ENCODE results near the gene DSC2. TPM values are rescaled to one million over a fixed set of nuclear protein-coding genes. Genes with fewer than 3 reads are reported as not detected.

Gene DSC2
- total RNA-seq, 2 donors from 2014 or later, result 141 to 184 TPM

- Histone ChIP-seq H3K36me3 (no peaks in the 10 kb centered on the region), H3K4me3 (no peak overlapping the region), H3K9me3 (no peaks in the 10 kb centered on the region), H3K27ac (no peak overlapping the region), H3K4me1 (no peaks in the 10 kb centered on the region), H3K27me3 (no peaks in the 10 kb centered on the region), H3K9ac (ENCODE audit: low read depth in 2 of 2, low read length in 2 of 2) (no peak overlapping the region)
- no peak for TF ChIP-seq CTCF (IDR thresholded peaks at IDR 0.05)
- DNase-seq, result no peak
- intact Hi-C loops (cut with DNase I), result loop anchor here (10.0 kb wide), 1 partner anchor 308 kb away; no protein-coding TSS in a partner anchor
Measured at GRCh38 chr18:31116853-31117595, 14.8 kb upstream of the DSC2 start.

- no peak for DNase-seq
- Histone ChIP-seq H3K9me3 (no peaks in the 10 kb centered on the region), H3K27ac (no peak overlapping the region), H3K36me3 (no peaks in the 10 kb centered on the region), H3K4me3 (no peak overlapping the region), H3K4me1 (no peaks in the 10 kb centered on the region), H3K27me3 (no peaks in the 10 kb centered on the region), H3K9ac (ENCODE audit: low read depth in 2 of 2, low read length in 2 of 2) (no peak overlapping the region)
- no peak for TF ChIP-seq CTCF (IDR thresholded peaks at IDR 0.05)
- intact Hi-C loops (cut with DNase I), result loop anchor here (10.0 kb wide), 1 partner anchor 312 kb away; no protein-coding TSS in a partner anchor
Measured at GRCh38 chr18:31112804-31113203, 10.6 kb upstream of the DSC2 start.

DNA sequence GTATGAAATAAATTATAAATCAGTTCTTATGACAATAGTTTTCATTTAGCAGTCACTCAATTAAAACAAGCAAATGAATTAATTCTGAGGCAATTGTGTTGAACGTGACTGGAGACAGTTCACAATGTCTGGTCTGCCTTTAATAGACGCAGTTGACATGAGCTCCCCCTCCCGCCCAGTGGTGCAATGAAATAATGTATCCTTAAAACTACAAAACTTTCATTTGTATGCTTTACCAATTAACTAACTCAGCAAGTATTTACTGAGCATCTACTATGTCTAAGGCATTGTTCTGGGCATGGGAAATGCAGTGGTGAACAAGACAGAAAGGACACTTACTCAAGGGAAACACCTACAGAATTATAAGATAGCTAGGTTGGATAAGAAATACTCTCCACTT lies 3.5 kb upstream of the DSC2 start:
- Histone ChIP-seq H3K27ac (no peak overlapping the region), H3K27me3 (no peaks in the 10 kb centered on the region), H3K36me3 (no peaks in the 10 kb centered on the region), H3K9me3 (no peaks in the 10 kb centered on the region), H3K4me3 (no peak overlapping the region), H3K4me1 (no peaks in the 10 kb centered on the region), H3K9ac (ENCODE audit: low read depth in 2 of 2, low read length in 2 of 2) (no peak overlapping the region)
- intact Hi-C loops (cut with DNase I), result no loop called here
- DNase-seq, result no peak
- TF ChIP-seq CTCF (IDR thresholded peaks at IDR 0.05), result no peak

GRCh38 chr18:31104444-31104843 lies 2.2 kb upstream of the DSC2 start:
- no peak overlapping the region for H3K9ac ChIP-seq (ENCODE audit: low read depth in 2 of 2, low read length in 2 of 2)
- no peak for DNase-seq
- no peak for TF ChIP-seq CTCF (IDR thresholded peaks at IDR 0.05)
- H3K9me3 ChIP-seq, result no peaks in the 10 kb centered on the region
- H3K4me1 ChIP-seq, result no peaks in the 10 kb centered on the region
- H3K36me3 ChIP-seq, result no peaks in the 10 kb centered on the region
- no peaks in the 10 kb centered on the region for H3K27me3 ChIP-seq
- H3K27ac ChIP-seq, result no peak overlapping the region
- no peak overlapping the region for H3K4me3 ChIP-seq
- intact Hi-C loops (cut with DNase I), result loop anchor here (5.0 kb wide), 1 partner anchor 93 kb away; no protein-coding TSS in a partner anchor

- Histone ChIP-seq H3K9me3 (no peaks in the 10 kb centered on the region), H3K4me3 (no peak overlapping the region), H3K36me3 (no peaks in the 10 kb centered on the region), H3K27me3 (no peaks in the 10 kb centered on the region), H3K4me1 (no peaks in the 10 kb centered on the region), H3K9ac (ENCODE audit: low read depth in 2 of 2, low read length in 2 of 2) (no peak overlapping the region), H3K27ac (no peak overlapping the region)
- no peak for DNase-seq
- TF ChIP-seq CTCF (IDR thresholded peaks at IDR 0.05), result no peak
- intact Hi-C loops (cut with DNase I), result loop anchor here (5.0 kb wide), 1 partner anchor 94 kb away; no protein-coding TSS in a partner anchor
Measured at GRCh38 chr18:31103423-31103822, 1.2 kb upstream of the DSC2 start.
